NCI-H2171 (cell line): ENCODE data around the gene AHRR.

Experiments
- DNase-seq: peaks from one replicate; lab custom pipeline; 2025; lab: John Stamatoyannopoulos, UW

Gene AHRR

DNA sequence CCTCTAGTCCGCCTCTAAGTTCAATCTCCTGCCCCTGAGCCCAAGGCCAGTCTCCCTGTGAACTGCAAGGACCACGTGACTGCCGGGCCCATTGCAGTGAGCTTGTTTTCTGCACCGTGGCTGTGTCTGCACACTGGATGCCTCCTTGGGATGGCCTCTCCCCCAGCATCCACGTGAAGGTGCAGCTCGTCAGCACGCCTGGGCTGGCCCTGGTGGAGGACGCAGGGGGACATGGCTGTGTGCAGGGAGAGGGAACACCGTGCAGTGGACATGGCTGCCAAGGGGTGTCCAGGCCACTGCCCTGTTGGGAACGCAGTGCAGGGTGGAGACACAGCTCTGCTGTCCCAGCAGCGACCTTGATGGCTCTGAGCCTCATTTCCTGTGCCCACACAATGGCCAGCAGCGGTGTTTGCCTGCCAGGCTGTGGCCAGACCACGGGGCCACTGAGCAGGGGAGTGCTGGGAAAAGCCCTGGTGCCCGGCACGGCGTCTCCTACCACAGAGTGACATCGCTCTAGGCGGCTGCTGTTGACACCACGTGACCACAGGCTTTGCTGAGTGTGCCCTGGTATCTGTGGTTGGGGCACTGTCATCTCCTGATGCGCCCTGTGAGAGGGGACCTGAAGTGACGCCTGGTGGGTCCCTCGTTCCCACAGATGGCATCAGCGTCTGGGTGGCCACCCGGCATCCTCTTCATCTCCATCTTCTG is 94.6 kb downstream of the AHRR start:
- DNase-seq = no peak

DNA sequence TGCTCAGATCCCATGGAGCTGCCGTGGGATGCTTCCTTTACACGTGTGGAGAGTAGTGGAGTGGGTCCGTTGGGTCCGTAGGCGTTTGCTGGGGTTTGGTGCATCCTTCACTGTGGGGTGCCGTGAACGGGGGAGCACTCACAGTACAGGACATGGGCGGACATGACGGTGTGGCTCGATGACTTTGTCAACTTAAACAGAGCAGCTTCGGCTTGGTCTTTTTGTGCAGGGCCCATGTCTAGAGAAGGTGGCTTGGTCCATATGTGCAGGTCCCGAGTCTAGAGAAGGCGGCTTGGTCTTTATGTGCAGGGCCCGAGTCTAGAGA is 95.1 kb downstream of the AHRR start:
- DNase-seq = no peak

DNA sequence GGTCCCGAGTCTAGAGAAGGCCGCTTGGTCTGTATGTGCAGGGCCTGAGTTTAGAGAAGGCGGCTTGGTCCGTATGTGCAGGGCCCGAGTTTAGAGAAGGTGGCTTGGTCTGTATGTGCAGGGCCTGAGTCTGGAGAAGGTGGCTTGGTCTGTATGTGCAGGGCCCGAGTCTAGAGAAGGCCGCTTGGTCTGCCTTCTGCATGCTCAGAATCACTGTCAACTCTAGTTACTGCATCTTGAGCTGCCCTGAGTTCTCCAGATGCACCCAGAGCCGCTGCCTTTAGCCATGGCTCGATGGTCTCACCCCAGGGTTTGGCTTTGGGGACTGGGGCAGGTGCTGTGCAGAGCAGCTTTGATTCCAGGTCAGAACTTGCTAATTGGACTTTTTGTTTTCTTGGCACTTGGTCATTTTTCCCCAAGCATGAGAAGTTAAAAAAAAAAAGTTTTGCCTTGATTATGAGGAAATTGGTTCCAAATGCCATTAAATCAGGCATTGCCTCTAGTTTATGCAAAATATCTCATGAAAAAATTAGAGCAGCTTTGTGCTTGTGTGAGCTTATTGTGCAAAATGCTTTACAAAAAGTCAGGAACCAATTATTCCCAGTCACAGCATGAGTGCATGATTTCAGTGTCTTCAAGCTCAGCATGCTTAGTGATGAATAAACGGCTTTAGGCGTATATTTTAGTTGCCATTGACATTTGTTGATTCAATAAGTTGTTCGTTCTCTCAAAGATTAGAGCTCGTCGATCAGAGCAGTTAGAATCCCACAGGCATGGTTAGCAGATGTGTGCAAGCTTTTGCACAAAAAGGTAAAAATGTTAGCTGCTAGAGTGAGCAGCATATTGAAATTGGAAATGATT is 96.0 kb downstream of the AHRR start:
- no peak for DNase-seq

DNA sequence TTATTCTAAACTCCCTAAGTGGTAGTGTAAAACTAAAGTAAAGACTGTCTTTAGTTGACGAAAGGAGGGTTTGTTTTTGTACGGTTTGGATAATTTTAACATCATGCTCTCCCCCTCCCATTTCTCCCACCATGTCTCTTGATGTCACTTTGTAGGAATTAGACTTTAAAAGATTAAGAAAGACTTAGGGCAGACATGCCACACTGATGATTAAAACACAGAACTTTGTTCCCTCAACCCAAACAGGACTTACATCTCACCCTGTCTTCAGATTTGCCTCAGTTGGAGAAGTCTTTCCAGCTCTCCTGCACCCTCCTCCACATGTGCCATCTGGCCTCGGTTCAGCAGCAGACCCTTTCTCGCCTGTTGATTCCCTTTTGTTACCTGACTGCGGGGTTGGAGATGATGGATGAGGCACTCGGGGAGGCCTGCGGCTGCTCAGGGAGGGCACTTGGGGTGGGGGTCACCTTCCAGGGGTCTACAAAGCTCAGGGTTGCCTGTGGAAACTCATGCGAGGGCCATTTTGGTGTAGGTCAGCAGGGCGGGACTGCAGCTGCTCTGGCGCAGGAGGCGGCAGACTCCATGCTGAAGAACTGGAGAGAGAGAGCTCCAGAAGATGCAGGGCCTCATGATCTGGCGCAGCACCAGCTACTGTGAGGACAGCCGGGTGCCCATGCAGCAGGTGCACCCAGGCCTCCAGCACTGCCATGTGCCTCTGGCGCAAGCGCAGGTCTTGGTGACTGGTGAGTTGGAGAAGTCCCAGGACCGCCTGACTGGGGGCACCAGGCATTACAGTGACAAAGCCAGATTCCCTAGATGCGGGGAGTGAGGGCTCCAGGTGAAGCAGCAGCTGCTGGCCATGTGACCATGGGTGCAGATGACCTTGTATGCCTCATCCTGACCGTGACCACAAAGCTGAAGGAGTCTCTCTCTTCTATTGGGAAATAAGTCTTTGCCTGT is 96.9 kb downstream of the AHRR start:
- no peak for DNase-seq

DNA sequence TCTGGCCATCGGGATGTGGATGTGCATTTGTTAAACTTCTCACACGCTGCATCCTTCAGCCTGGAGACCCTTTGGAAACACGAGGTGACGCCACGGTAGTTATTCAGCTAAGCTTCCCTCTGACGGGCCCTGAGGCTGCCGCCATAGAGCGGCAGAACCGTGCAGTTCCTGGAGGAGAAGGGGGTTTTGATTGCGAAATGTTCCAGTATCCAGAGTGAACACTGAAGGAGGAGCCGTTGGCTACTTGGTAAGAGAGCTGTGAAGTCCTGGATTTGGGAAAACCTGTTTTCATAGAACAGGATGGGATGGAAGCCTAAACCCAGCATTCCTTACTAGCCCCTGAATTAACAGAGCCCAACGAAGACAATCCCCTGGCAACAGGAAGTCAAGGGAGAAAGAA is 98.5 kb downstream of the AHRR start:
- DNase-seq = no peak

DNA sequence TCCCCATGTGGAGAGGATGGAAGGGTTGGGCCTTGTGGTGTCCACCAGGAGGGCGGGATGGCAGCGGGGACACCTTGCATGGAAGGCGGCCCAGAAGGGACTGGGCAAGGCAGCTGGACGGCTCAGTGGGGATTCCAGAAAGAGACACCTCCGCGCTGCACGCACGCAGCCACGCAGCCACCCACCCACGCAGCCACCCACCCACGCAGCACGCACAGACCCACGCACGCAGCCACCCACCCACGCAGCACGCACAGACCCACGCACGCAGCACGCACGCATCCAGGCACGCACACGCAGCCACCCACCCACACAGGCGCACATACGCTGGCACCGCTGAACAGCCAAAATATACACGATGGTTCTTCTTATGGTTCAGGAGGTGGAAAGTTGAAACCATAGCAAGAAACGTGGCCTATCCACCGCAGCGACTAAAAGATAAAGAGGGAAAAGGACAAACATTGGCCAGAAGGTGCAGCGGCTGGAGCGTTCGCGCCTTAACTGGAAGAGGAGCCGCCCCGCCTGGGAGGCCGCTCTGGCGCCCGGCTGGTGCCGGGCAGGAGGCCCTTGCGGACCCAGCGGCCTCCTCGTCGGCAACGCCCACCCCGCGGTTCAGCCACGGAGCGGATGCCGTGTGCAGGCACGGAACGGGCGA is 99.2 kb downstream of the AHRR start:
- DNase-seq = no peak

DNA sequence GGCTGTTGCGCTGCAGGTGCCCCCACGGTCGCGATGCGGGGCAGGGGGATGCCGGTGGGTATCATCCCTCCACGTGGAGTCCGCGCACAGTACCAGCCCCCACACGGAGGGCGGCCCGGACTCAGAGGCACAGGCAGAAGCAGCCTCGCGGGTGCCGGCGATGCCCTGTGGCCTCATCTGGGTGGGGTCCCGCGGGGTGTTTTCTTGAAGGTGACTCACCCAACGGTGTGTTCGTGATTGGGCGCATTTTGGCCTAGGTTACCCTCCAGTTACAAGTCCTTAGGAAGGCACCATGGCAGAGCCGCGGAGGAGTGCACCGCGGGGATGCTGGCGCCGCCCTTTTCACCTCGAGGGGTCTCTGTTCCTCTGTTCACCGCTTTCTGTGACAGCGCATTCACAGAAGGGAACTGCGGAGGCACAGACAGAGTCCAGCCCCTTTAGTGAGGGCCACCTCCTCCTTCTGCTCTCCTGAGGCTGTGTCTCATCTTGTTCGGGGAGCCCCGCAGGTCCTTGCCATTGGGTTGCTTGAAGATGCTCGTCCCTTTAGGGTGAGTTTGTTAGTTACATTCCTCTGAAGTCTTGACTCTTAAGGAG is 99.9 kb downstream of the AHRR start:
- DNase-seq = no peak

DNA sequence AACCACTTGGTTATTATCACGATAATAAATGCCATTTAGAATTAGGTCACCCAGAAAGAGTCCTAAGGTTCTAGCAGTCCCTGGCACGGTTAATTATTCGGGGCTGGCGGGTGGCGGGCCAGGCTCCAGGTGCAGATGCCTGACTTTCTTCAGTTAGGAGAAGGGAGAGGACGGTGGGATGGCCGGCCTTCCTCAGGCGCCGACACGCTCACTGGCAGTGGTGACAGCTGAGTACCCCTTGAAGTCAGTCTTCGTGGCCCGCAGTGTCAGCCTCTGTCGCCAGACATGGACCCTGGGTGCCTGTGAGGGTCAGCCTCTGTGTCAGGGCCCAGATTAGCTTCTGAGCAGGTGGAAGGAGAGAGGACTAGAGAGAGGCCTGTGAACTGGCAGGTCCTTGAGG is 100.4 kb downstream of the AHRR start:
- DNase-seq = no peak

DNA sequence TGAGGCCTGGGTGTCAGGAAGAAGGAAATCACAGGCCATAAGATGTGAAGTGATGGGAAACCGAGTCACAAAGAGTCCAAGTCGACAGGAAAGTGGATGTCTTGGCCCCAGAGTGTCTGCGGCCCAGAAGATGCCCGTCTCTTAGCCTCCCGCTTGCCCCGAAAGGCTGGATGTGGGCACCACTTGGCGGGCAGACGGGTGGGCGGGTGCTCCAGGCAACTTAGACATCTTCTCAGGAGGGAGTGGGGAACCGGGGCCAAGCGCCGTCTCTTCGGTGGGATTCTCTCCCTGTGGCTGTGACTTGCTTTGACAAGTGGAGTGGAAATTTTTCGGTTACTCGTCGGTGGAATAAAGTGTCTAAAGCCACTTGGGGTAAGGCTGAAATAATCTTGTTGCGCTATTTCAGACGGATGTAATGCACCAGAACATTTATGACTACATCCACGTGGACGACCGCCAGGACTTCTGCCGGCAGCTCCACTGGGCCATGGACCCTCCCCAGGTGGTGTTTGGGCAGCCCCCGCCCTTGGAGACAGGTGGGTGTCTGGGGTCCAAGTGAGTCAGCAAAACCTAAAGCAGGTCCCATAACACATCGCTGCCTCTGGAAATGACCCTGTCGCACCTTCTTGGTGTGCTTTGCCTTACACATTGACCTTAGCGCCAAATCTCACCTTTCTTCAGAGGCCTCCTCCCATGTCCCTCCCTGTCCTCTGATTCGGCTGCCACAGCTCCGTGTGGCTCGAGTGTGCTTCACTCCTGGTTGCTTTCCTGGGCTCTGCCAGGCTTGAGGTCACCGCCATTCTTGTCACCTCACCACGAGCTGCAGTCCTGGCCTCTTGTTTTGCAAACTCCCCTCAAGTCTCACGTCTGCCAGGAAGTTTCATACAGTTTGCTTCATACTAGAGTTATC is 101.1 kb downstream of the AHRR start:
- no peak for DNase-seq

DNA sequence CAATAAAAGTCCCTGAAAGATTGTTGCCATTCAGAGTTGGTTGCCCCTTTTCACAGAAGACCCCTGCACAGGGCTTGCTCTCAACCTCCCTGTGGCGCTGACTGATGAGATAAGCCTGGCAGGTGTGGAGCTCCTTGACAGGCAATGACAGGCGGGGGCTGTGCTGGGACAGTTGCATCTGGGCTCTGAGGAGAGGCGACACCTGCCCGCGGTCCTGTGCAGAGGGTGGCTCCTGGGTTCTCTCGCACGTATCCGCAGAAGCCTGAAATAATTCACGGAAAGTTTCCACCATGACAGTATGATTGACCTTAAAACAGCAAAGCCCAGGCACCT is 101.7 kb downstream of the AHRR start:
- no peak for DNase-seq

DNA sequence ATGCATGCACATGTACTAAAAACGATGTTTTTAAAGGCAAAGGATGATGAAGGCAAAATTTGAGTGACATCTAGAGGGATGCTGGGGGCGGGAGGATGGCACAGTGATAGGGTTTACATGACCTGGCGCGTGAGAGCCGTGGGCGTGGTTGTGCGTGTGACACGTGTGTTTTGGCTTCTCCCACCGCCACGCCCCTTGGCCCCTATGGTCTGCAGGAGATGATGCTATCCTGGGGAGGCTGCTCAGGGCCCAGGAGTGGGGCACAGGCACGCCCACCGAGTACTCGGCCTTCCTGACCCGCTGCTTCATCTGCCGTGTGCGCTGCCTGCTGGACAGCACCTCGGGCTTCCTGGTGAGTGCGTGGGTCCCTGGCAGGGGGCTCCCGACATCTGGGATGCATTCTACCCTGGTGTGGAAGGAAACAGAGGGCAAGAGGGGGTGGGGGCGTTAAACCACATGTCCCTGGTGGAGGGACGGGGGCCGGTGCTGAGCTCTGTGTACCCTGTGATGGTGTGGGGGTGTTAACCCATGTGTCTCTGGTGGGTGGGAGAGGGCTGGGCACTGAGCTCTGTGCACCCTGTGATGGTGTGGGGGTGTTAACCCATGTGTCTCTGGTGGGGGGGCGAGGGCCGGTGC is 102.2 kb downstream of the AHRR start:
- DNase-seq = no peak

DNA sequence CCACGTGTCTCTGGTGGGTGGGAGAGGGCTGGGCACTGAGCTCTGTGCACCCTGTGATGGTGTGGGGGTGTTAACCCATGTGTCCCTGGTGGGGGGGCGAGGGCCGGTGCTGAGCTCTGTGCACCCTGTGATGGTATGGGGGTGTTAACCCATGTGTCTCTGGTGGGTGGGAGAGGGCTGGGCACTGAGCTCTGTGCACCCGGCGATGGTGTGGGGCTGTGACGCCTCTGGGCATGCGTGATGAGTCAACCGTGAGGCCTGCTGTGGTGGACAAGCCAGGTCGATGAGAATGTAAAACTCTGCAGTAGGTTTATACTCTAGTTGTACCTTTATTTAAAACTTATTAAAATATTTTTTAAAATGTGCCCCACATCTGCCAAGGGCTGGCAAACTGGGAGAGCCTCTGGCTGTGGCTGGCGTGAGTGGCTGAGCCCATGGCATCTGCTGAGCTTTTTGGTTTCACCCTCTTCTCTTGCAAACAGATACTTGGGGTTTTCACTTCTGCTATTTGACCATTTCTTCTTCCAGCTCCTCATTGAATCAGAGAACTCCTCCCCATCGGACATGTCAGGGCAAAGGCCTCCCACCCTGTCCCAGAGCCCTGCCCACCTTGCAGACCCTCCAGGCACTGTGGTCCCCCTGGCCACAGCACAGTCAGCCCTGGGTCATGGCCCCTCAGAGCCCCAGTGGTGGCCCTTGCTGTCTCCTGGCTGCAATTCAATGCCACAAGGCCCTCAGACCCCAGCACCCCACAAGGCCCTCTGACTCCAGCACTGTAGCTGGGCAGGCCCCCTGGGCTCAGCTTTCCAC is 103.0 kb downstream of the AHRR start:
- DNase-seq = no peak

DNA sequence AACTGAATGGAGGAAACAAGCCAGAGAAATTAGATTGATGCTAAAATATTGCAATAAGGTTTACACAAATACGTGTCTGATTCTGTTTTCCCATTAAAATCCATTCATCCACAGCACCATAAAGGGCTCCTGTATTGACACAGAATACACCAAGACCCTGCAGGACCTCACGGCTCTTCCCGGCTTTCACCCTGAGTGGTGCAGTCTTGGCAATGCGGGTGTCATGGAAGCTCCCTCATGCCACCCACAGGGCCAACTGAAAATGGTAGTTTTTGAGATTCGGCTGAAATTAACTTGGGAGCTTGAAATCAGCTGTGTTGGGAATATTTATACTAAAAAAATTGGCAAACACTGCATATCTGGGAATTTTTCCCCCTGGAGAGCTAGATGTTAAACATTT is 104.2 kb downstream of the AHRR start:
- DNase-seq = peak; percentile 34

DNA sequence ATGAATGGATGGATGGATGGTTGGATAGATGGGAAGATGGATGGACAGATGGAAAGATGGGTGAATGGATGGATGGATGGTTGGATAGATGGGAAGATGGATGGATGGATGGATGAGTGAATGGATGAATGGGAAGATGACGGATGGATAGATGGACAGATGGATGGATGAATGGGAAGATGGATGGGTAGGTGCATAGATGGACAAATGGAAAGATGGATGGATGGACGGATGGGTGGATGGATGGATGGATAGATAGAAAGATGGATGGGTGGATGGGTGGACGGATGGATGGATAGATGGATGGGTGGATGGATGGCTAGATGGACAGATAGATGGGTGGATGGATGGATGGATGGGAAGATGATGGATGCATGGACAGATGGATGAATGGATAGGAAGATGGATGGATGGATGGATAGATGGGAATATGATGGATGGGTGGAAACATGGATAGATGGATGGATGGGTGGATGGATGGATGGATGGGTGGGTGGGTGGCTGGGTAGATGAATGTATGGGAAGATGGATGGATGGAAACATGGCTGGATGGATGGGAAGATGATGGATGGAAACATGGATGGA is 105.0 kb downstream of the AHRR start:
- DNase-seq = no peak

DNA sequence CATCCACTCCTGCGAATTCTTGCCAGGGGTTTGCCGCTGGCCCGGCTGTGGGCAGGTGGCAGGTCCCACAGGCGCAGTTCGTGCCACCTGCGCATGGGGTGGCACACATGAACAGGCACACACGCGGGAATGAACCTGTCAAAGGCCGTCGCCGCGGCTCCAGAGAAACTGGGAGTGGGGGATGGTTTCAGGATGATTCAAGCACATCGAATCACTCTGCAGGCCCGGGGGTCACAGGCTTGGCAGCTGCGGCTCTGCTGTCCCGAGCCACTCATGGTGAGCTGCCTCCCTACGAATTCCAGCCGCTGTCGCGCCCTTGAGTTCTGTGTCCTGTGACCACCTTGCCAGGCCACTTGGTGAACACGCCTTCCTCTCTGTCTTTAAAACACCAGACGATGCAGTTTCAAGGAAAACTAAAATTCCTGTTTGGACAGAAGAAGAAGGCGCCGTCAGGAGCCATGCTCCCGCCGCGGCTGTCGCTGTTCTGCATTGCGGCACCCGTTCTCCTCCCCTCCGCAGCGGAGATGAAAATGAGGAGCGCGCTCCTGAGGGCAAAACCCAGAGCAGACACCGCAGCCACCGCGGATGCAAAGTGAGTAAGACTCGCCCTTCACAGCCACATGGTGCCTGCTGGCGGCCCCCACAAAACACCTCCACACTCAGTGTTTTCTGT is 106.0 kb downstream of the AHRR start:
- no peak for DNase-seq

DNA sequence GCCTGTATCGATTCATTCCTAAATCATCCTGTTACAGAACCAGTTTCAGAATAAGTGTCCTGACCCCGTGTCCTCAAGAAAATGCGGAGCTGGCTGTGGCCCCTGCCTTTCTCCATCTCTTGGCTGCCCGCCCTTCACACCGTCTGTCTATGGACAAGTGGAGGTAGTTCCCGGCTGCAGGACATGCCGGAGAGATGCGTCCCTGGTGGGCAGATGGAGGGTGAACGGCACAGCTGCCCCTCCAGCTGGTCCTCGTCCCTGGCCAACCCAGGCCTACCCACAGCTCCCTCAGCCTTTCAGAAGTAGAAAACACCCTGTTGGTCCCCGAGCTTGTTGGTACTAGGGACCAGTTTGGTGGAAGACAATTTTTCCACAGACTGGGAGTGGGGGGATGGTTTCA is 106.7 kb downstream of the AHRR start:
- no peak for DNase-seq

DNA sequence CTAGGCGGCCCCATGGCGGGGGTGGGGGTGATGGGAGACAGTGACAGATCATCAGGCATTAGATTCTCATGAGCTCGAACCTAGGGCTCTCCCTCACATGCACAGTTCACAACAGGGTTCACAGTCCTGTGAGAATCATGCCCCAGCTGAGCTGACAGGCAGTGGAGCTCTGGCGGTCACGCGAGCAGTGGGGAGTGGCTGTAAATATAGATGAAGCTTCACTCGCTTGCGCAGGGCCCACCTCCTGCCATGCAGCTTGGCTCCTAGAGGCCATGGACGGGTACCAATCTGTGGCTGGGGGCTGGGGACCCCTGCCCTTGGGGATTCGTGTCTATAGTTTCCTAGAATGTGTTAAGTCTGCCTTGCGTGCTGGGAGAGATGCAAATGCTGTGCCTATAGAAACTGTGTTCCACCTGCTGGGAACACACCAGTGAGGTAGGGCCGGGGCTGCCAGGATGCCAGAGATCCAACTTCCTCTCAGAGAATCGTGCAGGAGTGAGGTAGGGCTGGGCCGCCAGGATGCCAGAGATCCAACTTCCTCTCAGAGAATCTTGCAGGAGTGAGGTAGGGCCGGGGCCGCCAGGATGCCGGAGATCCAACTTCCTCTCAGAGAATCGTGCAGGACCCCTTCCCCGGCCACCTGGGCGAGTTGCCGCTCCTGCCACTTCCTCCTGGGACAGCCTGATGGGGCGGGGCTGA is 107.4 kb downstream of the AHRR start:
- no peak for DNase-seq
